Activated naive CD4-positive, alpha-beta T cell treated with anti-CD3 and anti-CD28 coated beads, Interleukin-2, amount 50 U/mL, for 16 hours (primary cell): ENCODE data around the gene USP3.

ENCODE experiments used
- DNase-seq: peaks from one replicate; pipeline ENCODE4 v3.0.0-alpha.2; 2020

USP3 gene

DNA sequence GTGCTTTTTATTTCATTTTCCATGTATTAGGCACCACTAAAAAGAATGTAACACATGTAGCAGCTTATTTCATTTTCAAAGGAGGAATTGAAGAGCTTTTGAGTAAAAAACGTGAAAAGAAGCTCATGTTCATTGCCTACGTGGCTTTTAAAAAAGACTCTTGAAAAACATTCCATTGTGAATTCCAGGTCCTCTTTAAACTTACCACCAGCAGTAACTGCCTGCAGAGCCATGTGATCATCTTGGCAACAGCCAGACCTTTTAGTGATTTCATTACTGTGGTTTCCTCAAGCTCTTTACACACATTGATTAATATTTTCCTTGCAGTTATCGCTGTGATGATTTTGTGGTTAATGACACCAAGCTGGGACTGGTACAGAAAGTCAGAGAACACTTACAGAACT lies 49.0 kb downstream of the USP3 start:
- no peak for DNase-seq

DNA sequence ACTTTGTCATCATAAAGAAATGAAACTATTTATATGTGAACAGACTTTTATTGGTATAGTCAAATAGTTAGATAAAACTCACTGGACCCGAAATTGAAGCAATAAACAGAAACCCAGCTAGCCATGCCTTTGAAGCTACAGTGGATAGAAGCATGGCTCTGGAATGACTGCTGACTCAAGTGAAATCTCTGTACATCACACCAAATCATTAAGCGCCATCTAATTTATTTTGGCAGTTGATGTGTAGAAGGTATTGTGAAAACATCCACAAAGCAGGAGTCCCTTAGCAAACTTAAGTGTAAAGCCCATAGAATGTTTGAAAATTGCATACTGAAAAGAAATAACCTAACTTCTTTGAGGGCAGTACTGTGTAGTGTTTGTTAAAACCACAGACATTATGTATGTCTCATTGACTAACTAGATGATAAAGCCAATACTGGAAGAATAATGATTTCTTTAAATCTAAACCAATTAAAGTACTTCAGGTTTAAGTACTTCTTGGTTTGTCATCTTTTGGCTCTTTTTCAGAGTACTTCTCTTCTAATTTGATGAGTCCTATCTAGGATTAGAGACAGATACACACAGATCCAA lies 50.0 kb downstream of the USP3 start:
- DNase-seq = no peak

DNA sequence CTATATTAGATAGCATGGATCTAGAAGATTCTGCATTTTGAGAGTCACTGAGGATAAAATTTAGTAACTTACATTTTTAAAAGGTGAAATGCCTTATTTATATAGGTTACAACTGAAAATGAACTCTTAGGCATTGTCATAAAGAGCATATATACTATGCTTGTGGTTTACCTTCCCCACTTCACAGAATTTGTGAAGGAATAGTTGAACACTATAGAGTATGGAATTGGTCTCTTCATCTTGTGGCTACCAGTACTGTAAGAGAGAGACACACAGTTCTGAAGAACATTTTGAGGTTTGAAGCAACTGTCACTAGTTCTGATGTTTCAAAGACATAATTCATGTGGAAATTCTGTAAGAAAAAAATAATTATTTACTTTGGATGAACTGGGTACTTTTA lies 51.1 kb downstream of the USP3 start:
- DNase-seq = no peak

DNA sequence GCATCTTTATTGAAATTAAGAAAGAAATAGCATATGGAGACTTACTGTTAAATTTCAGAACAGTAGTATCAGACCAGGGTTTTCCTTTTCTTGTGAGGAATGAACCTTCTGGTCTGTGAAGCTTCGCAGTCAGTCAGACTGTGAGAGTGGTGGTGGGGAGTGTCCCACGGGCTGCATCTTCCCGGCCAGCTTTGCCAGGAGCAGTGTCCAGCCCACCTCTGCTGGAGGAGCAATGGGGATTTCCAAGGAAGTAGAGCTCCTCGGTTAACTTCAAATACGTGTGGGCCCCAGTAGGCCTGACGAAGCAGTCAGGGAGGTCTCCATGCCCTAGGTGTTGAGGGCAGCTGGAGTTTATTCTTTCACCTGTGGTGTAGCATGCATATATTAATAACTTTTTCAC lies 51.9 kb downstream of the USP3 start:
- no peak for DNase-seq

DNA sequence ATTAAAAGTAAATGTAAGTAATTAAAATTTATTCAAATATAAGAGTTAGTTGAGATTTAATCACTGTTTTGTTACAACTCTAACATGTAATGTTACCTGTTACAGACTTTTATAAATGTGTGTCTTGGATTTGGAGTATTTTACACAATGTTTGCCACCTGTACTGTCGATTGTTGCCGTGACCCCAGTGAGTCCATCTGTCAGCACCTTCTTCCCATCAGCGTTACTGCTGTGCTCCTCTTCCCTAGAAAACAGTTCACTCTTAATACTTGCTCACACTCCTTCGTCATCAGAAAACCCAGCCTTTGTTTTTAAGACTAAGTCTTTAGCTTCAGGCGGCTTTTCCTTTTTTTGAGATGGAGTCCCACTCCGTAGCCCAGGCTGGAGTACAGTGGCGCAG lies 52.3 kb downstream of the USP3 start:
- no peak for DNase-seq

DNA sequence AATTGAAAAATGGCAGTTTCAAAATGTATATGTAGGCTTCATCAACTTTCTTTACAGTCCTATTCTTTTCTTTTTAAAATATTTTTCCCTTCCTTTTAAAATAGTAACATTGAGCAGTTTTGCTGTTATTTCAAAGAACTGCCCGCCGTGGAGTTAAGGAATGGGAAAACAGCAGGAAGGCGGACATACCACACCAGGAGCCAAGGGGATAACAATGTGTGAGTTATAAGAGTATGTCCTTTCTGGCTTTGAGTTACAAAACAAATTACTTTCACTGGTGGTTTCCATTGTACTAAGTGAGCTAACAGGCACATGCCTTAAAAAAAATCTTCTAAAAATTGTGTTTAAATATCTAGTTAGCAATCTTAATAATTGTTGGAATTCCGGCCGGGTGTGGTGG lies 55.4 kb downstream of the USP3 start:
- DNase-seq = no peak

DNA sequence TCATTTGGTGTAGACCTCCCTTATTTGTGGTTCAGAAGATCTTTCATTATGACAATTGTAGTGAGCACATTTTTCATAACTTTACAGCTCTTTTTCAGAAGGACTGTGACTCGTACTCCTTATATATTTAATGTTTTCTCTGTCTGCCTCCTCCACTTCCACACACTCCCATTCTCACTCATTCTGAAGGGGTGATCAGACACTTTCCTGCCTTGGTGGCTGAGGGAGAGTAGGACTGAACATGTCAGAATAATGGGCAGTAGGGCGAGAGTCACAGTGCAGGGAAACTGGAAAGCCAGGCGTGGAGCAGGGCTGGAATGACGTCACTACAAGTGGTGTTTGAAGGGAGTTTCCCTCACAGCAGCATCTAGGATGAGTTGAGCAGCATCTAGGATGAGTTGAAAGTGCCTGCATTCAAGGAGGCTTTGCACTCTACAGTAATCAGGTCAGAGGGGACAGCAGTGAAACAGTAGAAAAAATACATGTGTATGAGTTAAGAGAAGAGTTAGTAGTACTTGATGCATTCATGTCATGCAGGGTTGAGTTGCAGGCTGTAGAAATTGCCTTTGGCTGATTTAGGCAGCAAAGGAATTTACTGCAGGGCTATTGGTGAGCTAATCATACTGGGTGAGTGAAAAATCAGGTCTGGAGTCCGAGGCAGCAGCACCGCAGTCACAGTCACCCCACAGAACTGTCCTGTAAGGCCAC lies 56.5 kb downstream of the USP3 start:
- peak; percentile 52 for DNase-seq

DNA sequence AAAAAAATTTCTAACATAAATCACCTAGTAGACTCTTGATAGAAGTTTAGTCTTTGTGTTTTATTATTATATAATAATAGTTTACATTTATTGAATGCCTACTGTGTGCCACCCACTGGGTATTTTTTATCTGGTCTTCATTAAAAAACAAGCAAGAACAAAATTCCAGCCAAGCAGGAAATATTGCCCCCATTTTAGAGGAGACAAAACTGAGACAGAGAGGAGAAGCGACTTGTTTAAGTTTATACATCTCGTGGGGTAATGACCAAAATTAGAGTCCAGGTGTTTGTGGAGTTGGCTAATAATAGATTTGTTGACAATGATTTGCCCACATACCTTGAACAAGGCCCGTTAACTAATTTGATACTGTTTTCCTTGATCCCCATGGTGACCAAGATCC lies 59.7 kb downstream of the USP3 start:
- DNase-seq = no peak

DNA sequence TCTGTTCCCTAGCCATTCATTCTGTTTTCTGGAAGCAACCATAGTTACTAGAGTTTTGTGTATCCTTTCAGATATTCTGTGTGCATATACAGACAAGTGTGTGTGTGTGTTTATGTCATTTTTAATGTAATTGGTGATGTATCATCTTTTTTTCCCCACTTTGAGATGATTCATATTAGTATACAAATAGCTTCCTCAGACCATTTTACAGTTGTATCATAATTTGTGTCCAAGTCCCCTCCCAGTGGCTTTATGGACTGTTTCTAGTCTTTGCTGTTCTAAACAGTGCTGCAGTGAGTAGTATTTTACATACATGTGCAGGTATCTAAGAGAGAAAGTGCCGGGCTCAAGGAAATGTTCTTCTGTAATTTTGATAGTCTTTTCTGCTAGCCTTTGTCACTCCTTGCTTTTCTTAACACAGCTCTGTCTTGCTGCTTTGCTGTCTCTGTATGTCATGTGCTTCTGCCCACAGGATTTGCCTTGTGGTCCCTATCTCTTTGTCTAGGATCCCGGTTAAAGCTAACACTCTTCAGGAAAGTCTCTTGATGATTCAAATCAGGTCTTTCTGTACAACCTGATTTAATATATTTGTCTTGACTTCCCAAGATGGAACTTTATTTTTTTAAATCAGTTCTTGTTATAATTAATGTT lies 61.3 kb downstream of the USP3 start:
- DNase-seq = no peak

DNA sequence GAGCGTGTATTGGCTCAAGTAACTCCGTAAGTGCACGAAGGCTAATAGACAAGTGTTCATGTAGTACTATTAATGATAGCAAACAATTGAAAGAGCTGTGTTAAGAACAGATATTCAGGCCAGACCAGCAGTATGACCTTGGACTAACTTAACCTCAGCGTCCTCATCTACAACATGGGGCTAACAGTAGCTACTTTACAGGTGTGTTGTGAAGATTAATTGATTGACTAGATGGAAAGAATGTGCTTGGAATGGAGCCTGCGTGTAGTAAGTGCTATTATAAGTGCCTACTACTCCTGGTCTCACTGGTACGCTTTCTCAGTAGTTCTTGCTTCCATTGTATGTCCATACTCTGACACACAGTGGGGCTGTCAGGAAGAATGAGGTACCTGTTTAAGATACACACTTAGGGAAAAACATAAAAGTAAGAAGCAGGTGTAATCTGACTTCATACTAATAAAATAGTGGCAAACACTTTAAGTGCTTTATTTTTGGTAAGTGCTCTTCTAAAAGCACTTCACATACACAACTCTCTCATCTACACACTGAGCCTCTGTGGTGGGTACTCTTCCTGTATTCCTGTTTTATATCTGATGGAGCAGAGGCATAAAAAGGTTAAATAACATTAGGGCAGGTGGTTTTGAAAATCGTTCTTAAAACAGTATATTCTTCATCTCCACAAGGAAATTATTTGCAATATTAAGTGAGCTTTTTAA lies 68.5 kb downstream of the USP3 start:
- no peak for DNase-seq

DNA sequence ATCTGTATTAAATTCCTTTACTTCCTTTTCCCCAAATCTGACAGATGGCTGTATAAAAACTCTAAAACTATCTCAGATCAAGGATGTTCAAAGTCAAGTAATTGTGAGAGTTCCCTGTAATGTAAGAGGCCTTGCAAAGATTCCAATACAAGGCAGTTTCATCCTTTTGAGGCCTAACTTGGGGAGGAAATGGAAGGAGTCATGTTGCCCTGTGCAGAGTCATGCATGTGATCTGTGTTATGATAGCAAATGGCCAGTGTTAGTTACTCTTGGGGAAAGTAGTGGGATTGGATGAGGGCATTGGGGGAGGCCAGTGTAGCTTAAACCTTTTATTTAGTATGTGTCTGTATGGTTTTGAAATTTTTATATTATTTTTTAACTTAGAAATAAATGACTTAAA lies 69.1 kb downstream of the USP3 start:
- no peak for DNase-seq

DNA sequence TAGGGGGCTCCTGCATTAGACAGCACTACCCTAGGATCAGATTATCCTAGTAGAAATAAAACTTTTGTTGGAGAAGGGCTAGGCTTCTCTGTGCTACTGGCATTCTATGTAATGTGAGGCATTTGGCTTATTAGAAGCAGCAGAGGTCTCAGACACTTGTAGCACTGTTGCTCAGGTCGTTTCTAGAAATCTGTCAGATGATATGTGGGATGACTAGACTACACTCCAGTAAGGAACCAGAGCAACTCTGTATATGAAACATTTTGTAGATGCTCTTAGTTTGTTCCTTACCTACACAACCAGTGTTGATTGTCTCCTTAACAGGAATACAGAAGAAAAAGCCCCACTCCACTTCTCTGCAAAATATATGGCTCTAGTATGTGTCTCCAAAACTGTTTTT lies 70.9 kb downstream of the USP3 start:
- DNase-seq = no peak

DNA sequence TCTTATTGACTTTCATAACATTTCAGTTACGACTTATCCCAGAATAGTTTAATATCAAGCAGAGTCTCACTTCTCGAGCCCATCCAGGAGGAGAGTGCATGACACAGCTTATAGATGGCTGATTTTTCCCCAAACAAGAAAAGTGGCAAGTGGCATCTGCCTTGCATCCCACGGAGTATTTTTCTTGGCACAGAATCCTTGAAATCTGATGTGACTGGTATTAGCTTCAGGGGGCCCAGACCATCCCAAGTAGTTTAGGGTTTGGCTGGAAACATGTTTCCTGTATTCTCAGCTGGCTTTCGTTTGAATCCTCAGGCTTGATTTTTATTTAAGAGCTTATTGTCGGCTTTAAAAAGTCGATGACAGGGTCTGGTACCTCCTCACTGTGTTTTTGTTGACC lies 72.0 kb downstream of the USP3 start:
- DNase-seq = no peak

DNA sequence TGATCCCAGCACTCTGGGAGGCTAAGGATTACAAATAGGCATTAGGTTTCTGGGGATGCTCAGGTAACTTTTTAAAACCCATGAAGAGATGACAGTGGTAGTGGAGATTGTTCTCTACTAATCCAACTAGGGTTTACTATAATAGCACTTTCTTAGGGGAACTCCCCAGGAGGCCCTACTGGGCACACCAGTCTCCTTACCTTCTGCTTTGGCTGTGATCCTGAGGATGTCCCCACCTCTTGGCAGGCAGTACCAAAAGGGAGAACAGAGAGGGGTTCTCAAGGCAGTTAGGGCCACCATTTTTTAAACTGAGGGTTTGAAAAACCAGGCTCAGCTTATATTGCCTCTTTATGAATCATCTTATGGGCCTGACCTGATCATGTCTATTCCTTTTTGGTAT lies 77.8 kb downstream of the USP3 start:
- no peak for DNase-seq

DNA sequence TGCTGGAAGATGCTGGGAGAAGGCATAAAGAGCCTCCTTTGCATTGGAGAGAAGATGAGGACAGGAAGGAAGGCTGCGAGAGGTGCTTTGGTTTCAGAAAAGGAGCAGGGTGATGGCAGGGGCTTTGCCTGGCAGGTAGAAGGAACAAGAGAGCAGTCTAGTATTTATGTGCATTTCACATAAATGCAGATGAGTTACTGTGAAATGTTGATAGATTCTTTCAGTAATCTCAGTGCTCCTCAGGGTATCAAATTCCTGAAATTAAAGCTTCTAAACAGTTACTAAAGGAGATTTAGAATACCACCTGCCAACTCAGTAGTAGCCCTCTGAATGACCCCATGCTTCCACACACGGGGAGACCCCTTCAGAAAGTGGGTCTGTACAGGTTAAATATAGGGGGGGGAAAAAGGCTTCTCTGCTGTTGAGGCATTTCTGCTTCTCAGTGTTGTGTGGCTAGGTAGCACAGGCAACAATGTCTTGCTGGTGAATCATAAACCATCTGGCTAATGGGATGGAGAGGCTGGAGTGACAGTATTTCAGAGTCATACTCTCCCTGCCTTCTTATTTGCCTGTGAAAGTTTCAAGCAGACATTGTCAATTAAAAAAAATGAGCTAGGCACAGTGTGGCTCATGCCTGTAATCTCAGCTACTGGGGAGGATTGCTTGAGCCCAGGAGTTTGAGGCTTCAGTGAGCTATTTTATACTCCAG lies 78.5 kb downstream of the USP3 start:
- DNase-seq = no peak

DNA sequence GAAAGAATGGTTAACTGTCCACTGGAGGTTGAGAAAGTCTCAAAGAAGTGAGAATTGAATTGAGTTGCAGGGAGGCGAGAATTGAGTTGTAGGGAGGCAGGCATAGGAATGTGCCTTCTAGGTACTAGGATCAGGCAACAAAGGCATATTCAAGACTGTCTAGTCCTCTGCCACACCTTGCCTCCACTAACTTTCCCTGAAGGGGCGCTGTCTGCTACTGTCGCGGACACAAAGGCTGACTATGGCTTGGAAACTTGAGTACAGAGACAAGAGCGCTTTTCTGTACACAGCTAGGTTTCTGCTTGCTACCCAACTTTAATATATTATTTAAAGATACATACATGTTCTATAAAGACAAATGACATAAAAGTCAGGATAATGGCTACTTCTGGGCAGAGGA lies 82.4 kb downstream of the USP3 start:
- no peak for DNase-seq

DNA sequence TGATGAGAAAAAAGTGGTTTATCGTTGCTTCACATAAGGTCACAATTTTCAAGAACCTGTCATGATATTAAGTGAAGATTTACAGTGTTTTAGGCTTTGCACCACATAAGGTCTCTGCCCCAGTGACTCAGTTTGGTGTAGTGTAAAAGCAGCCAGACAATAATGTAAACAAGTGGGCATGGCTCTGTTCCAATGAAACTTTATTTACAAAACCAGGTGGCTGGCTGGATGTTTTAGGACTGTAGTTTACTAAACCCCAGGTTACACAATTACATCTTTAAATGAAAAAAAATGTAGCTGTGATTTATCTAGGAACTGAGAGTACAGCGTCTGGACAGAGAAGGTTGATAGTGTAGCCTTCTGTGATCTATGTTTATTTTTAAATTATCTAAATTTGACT lies 83.1 kb downstream of the USP3 start:
- no peak for DNase-seq

DNA sequence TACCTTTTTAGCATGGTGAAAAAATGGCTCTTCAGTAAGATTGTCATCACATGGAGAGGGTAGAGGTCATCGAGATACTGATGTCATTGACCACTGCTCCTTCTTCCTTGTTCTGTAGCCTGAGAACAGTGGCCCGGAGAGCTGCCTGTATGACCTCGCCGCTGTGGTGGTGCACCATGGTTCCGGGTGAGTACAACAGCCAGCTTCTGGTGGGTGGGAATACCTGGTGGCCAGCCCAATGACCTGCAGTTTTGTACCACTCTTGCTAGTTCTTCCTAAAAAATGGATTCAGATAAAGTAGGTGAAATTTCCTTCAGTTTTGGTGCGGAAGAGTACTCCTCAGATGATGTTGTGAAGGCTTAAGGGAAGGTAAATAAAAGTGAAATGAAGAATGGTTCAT lies 84.4 kb downstream of the USP3 start:
- no peak for DNase-seq

DNA sequence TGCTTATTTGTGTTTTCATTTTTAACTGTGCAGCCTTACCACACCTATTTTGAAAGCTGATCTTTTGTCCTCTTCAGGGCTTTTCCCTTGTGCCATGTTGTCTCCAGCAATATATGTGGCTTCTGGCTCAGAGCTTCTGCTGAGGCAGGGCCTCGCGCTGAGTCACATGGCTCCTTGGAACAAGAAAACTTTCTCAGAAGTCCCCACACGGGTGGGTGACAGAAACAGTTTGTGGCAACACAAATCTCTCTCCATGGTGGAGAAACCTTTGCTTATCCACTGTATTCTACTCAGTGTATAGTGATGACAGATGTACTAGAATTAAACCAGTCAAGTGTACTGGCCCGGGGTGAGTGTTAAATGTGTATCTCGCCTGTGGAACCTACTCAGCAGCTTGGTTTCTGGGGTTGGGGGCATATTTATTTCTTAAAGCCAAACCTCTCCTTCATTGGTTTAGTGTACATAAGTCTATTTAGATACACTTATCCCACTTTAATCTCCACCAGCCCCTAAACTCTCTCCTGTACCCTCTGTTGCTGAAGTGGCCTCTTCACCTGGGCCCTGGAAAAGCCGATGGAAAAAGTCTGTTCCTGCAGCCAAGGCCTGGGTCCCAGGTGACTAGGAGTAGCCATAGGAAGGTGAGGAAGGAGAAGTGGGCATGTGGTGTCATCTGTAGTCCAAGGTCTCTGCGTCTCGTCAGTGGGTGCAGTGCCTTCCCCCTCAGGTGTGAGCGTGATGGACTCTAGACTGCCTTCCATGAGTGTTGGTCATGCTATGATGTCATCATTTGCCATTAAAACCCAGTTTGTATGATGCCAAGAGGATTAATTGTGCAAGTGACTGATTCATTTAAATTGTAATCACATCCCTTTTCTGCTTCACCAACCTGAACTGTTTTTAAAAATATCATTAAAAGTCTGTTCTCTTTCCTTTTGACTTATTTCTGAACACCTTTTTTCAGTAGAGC lies 89.6 kb downstream of the USP3 start:
- DNase-seq = peak; percentile 31

DNA sequence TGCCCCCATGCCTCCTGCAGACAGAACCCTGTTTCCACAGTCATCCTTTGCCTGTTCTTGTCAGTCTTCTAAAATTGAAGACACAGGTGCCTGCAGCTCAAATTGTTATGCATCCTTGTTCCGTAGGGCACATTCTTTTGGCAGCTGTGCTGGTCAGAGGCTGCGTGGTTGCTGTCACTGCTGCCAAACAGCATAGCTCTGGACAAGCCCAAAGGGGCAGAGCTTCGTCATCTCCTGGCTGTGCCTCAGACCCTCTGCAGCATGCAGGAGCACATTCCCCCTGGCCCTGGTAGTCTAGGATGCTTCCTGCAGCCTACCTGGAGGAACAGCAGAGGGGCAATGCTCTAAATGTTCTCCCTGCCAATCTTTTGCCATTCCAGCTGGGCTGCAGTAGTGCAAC lies 90.7 kb downstream of the USP3 start:
- no peak for DNase-seq

DNA sequence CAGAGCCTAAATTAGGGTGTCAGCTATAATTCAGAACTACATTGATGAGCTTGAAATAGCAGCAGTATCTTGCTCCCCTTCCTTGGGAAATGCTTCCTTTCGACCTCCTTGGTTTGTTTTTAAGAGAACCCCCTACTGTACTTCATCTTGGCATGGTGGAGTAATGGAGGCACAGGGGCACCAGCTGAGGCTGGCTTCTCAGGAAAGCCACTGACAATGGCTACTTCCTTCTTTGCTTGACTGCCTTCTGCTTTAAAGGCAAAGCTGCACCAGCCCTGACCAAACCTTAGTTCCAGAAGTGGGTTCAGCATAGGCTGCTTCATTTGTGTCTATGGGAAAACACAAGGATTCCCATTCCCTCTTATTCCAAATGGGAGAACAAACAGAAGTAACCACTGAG lies 91.3 kb downstream of the USP3 start:
- DNase-seq = no peak

DNA sequence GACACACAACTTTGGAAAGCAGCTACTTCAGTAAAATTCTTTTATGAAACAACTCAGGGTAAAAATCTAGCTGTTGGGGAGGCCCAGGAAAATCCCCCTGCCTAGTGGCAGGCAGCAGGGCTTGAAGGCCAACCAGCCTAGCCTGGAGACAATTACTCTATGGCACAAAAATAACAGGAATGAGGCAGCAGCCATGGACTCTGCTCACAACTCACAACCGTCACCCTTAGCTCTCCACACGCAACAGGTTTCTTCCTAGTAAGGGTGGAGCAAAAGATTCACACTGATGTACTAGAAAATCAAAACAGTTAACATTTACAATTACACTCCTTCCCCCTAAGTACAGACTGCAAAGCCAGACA lies 92.3 kb downstream of the USP3 start:
- DNase-seq = no peak
